Neural progenitor cell (in vitro differentiated cells): Measurements from ENCODE around the gene MAF.

Source experiments
- CTCF ChIP-seq: fragments of 200-600 bp; sonication (generic); IDR thresholded peaks from 2 replicates; pipeline ENCODE4 v1.5.1; 2017; ENCODE audit warnings: antibody characterized with exemption, mild to moderate bottlenecking
- EZH2 ChIP-seq: fragments of 200-600 bp; sonication (generic); IDR thresholded peaks from 2 replicates; pipeline ENCODE4 v1.6.1; 2017; ENCODE audit warnings: antibody characterized with exemption, mild to moderate bottlenecking, moderate library complexity
- EZH2phosphoT487 ChIP-seq: fragments of 200-600 bp; sonication (generic); IDR thresholded peaks from 2 replicates; pipeline ENCODE4 v1.6.1; 2017; ENCODE audit warnings: antibody characterized with exemption

GRCh38 chr16:79576602-79577001 is 23.9 kb downstream of the MAF start:
- TF ChIP-seq CTCF (no peak), EZH2 (no peak), EZH2phosphoT487 (no peak)
